WI38 (cell line): ENCODE measurements around the gene BNIP2.

Experiments
- H3K4me3 ChIP-seq: 2 replicates; pipeline ENCODE4 v1.5.1; 2011; ENCODE audit warnings: low read depth, mild to moderate bottlenecking, control low read depth, low read length
- TF ChIP-seq, protein P1 (sequence below): IDR thresholded peaks from 2 replicates; pipeline ENCODE4 v1.5.1; 2012; ENCODE audit warnings: low read depth, mild to moderate bottlenecking, control low read depth, low read length

Gene BNIP2

DNA sequence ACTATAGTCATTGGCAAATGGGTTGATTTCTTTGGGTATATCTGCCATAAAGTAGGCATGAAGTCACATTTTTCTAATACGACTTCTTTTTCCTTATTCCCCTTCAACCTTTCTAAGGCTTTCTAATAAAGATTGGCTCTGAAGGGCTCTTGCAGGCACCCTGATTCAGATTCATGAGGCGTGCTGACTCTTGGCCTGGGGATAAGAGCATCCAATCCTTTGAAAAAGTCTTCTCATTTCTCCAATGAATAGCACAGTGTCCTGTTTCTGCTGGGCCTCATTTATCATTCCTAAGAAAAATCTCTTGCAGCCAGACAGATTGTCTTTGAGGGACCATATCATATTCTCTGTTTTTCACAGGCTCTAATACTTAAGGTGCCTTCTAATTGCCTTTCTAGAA, 32.3 kb upstream of the BNIP2 start:
- TF ChIP-seq, protein P1, sequence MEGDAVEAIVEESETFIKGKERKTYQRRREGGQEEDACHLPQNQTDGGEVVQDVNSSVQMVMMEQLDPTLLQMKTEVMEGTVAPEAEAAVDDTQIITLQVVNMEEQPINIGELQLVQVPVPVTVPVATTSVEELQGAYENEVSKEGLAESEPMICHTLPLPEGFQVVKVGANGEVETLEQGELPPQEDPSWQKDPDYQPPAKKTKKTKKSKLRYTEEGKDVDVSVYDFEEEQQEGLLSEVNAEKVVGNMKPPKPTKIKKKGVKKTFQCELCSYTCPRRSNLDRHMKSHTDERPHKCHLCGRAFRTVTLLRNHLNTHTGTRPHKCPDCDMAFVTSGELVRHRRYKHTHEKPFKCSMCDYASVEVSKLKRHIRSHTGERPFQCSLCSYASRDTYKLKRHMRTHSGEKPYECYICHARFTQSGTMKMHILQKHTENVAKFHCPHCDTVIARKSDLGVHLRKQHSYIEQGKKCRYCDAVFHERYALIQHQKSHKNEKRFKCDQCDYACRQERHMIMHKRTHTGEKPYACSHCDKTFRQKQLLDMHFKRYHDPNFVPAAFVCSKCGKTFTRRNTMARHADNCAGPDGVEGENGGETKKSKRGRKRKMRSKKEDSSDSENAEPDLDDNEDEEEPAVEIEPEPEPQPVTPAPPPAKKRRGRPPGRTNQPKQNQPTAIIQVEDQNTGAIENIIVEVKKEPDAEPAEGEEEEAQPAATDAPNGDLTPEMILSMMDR, result no peak
- H3K4me3 ChIP-seq, result no peak overlapping the region

DNA sequence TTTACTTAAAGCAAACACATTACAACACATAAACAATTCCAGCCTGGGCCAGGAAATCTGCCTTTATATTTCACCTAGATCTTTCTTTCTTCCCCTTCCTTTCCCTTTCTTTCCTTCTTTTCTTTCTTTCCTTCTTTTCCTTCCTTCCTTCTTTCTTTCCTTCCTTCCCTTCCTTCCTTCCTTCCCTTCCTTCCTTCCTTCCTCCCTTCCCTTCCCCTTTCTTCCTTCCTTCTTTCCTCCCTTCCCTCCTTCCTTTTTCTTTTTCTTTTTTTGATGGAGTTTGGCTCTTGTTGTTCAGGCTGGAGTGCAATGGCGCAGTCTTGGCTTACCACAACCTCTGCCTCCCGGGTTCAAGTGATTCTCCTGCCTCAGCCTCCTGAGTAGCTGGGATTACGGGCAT, 24.1 kb upstream of the BNIP2 start:
- no peak overlapping the region for H3K4me3 ChIP-seq
- TF ChIP-seq, protein P1, result no peak

- TF ChIP-seq, protein P1, result no peak
- no peak overlapping the region for H3K4me3 ChIP-seq
Observed at GRCh38 chr15:59711451-59712243, 22.5 kb upstream of the BNIP2 start.

- no peak overlapping the region for H3K4me3 ChIP-seq
- TF ChIP-seq, protein P1, result no peak
Observed at GRCh38 chr15:59707619-59708018, 18.5 kb upstream of the BNIP2 start.

- TF ChIP-seq, protein P1, result no peak
- no peak overlapping the region for H3K4me3 ChIP-seq
Observed at GRCh38 chr15:59703979-59704796, 15.1 kb upstream of the BNIP2 start.

DNA sequence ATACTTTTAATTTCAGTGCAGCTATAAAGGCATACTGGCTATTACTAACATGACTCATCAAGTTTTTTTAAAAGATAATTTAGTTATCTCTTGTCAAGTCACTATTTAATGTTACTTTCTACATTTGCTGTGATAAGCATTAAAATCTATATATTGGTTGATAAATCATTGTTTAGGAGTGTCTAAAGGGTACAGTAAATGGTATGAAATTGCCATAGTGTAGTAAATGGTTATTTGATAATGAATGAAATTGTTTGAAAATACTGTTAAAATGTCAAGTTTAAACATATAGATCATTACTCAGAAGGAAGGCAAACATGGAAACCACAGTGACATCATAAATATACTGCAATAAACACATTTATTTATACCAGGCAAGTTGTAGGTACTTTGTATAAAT, 13.2 kb upstream of the BNIP2 start:
- TF ChIP-seq, protein P1, result no peak

DNA sequence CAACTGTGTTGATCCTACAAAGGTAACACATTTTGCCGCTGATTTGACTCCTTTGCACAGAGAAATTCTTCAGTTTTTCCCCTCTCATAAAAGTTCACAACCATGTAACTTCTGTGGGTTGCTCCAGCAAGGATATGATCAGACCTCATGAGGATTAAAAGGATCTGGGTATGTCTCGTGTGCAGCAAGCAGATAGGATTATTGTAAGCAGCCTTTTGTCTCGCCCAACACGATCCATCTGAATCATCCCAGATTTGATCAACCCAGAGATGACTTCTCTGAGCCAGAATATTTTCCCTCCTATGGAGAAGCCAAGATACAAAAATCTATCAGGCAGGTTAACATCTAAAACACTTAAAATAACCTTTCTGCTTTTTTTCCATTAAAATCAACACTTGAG, 12.8 kb upstream of the BNIP2 start:
- TF ChIP-seq, protein P1, result no peak

More for the DNA sequence above, 13.2 kb upstream of the BNIP2 start:
- no peak overlapping the region for H3K4me3 ChIP-seq

More for the DNA sequence above, 12.8 kb upstream of the BNIP2 start:
- H3K4me3 ChIP-seq, result no peak overlapping the region
